Measurements from ENCODE around the gene OTOA.
"Not testable (repeated sequence)": the region's sequence is repeated elsewhere in the genome, so short reads cannot be mapped to it uniquely, and the experiment has no call there.

OTOA gene

GRCh38 chr16:21683184-21683583, 19.4 kb downstream of the OTOA start:
- DNase-seq: no peak

GRCh38 chr16:21684199-21684598, 20.4 kb downstream of the OTOA start:
- no peak for DNase-seq

GRCh38 chr16:21685034-21685455, 21.3 kb downstream of the OTOA start:
- DNase-seq: no peak

- no peak for DNase-seq
Observed at GRCh38 chr16:21689107-21689506, 25.3 kb downstream of the OTOA start.

GRCh38 chr16:21690967-21691366, 27.2 kb downstream of the OTOA start:
- DNase-seq: not testable (repeated sequence)

- no peak for DNase-seq
Observed at GRCh38 chr16:21694609-21695008, 30.8 kb downstream of the OTOA start.

- DNase-seq: no peak
Observed at GRCh38 chr16:21697032-21697431, 33.3 kb downstream of the OTOA start.

GRCh38 chr16:21698169-21699032, 34.6 kb downstream of the OTOA start:
- DNase-seq: no peak

GRCh38 chr16:21701271-21701670, 37.5 kb downstream of the OTOA start:
- no peak for DNase-seq

GRCh38 chr16:21702276-21702675, 38.5 kb downstream of the OTOA start:
- no peak for DNase-seq

- no peak for DNase-seq
Observed at GRCh38 chr16:21703156-21703555, 39.4 kb downstream of the OTOA start.

GRCh38 chr16:21703589-21704174, 39.9 kb downstream of the OTOA start:
- no peak for DNase-seq

- DNase-seq: no peak
Observed at GRCh38 chr16:21704266-21704665, 40.5 kb downstream of the OTOA start.

- no peak for DNase-seq
Observed at GRCh38 chr16:21704733-21705132, 41.0 kb downstream of the OTOA start.

- DNase-seq: peak; percentile 92
Observed at GRCh38 chr16:21708533-21709115, 44.9 kb downstream of the OTOA start.

- DNase-seq: no peak
Observed at GRCh38 chr16:21710938-21711337, 47.2 kb downstream of the OTOA start.

- DNase-seq: no peak
Observed at GRCh38 chr16:21713549-21714368, 50.0 kb downstream of the OTOA start.

GRCh38 chr16:21714369-21714618, 50.5 kb downstream of the OTOA start:
- not testable (repeated sequence) for DNase-seq

- DNase-seq: no peak
Observed at GRCh38 chr16:21717608-21718007, 53.8 kb downstream of the OTOA start.

- DNase-seq: no peak
Observed at GRCh38 chr16:21719283-21719682, 55.5 kb downstream of the OTOA start.

- no peak for DNase-seq
Observed at GRCh38 chr16:21720533-21720932, 56.8 kb downstream of the OTOA start.

GRCh38 chr16:21722771-21723455, 59.1 kb downstream of the OTOA start:
- no peak for DNase-seq

- DNase-seq: no peak
Observed at GRCh38 chr16:21723532-21723931, 59.8 kb downstream of the OTOA start.

Data from activated T-cell treated with anti-CD3 and anti-CD28 coated beads for 4 hours (primary cell).